C4-2B (cell line): Measurements from ENCODE around the gene DNAJC17.

Experiments used
- CTCF ChIP-seq: fragments of 450-650 bp; conservative IDR thresholded peaks from 2 replicates; pipeline ENCODE4 v1.5.1; 2017; ENCODE audit warnings: mild to moderate bottlenecking
- ZFX ChIP-seq: fragments of 450-650 bp; IDR thresholded peaks from 2 replicates; pipeline ENCODE4 v1.6.1; 2017

GRCh38 chr15:40825661-40826422 lies 18.6 kb upstream of the DNAJC17 start:
- TF ChIP-seq CTCF (no peak), ZFX (no peak)
